ENCODE results near the gene SDHC. TPM values are rescaled to one million over a fixed set of nuclear protein-coding genes. Genes with fewer than 3 reads are reported as not detected.

The SDHC gene
- total and polyA plus RNA-seq, 2 of the 13 experiments (the other 11 are each of a cell fraction or from before 2014, with no cell fraction given), result 27.1 to 229 TPM

GRCh38 chr1:161389691-161390558, 75.7 kb downstream of the SDHC start (continued):
- no peak for TF ChIP-seq ZNF253 (CRISPR knock-in tag; IDR thresholded peaks at IDR 0.05; ENCODE audit: borderline replicate concordance)
- TF ChIP-seq SP1 (IDR thresholded peaks at IDR 0.05), result no peak
- TF ChIP-seq SP1 (CRISPR knock-in tag; IDR thresholded peaks at IDR 0.05), result peak; percentile 25; the same call in 1 of the 2 replicates
- TF ChIP-seq DMAP1 (CRISPR knock-in tag; IDR thresholded peaks at IDR 0.05), result peak; percentile 76; the same call in 1 of the 2 replicates
- peak; percentile 81 for TF ChIP-seq SKI (IDR thresholded peaks at IDR 0.05; ENCODE audit: partially characterized antibody)
- TF ChIP-seq ZNF691 (CRISPR knock-in tag; IDR thresholded peaks at IDR 0.05; ENCODE audit: borderline replicate concordance, low read depth), result peak; percentile 58; the same call in 1 of the 2 replicates
- peak; percentile 76; the same call in 1 of the 2 replicates for TF ChIP-seq ZGPAT (CRISPR knock-in tag; IDR thresholded peaks at IDR 0.05)
- TF ChIP-seq HOXA5 (CRISPR knock-in tag; IDR thresholded peaks at IDR 0.05), result peak; percentile 80
- peak; percentile 11 for TF ChIP-seq HNRNPLL (IDR thresholded peaks at IDR 0.05; ENCODE audit: low read depth, low read length, poor library complexity, severe bottlenecking)
- peak; percentile 44; the same call in 1 of the 2 replicates for TF ChIP-seq ZBTB25 (CRISPR knock-in tag; IDR thresholded peaks at IDR 0.05)
- TF ChIP-seq ZNF501 (CRISPR knock-in tag; IDR thresholded peaks at IDR 0.05), result peak; percentile 34; the same call in 1 of the 2 replicates
- 0 out of 2 replicates have a peak, but pooled peaks have one; percentile 38 for TF ChIP-seq ZNF546 (CRISPR knock-in tag; conservative IDR thresholded peaks at IDR 0.05)
- no peak for TF ChIP-seq ZNF569 (CRISPR knock-in tag; IDR thresholded peaks at IDR 0.05; ENCODE audit: borderline replicate concordance)
- TF ChIP-seq TCF12 (IDR thresholded peaks at IDR 0.05), result no peak
- peak; percentile 19; the same call in 1 of the 2 replicates for TF ChIP-seq TCF12 (CRISPR knock-in tag; IDR thresholded peaks at IDR 0.05)
- TF ChIP-seq FOSL2 (CRISPR knock-in tag; IDR thresholded peaks at IDR 0.05), result peak; percentile 98
- peak; percentile 88 for TF ChIP-seq JUND (CRISPR knock-in tag; IDR thresholded peaks at IDR 0.05)
- no peak for TF ChIP-seq ZNF703 (CRISPR knock-in tag; IDR thresholded peaks at IDR 0.05; ENCODE audit: borderline replicate concordance)
- TF ChIP-seq NCOA2 (CRISPR knock-in tag; IDR thresholded peaks at IDR 0.05), result peak; percentile 67
- TF ChIP-seq NONO (IDR thresholded peaks at IDR 0.05), result no peak
- peak; percentile 81 for TF ChIP-seq NONO (CRISPR knock-in tag; conservative IDR thresholded peaks at IDR 0.05)
- no peak for TF ChIP-seq ZEB1 (IDR thresholded peaks at IDR 0.05; ENCODE audit: insufficient replicate concordance, low read depth)
- TF ChIP-seq HNRNPK (IDR thresholded peaks at IDR 0.05; ENCODE audit: low read depth, low read length, poor library complexity, severe bottlenecking), result peak; percentile 69
- peak; percentile 56; the same call in 1 of the 2 replicates for TF ChIP-seq ATF3 (CRISPR knock-in tag; IDR thresholded peaks at IDR 0.05)
- TF ChIP-seq HMG20B (CRISPR knock-in tag; conservative IDR thresholded peaks at IDR 0.05), result 0 out of 2 replicates have a peak, but pooled peaks have one; percentile 9
- 0 out of 2 replicates have a peak, but pooled peaks have one; percentile 26 for TF ChIP-seq ZSCAN29 (CRISPR knock-in tag; conservative IDR thresholded peaks at IDR 0.05)
